CD14-positive monocyte (primary cell): Measurements from ENCODE around the gene SLC35E4. TPM values are rescaled to one million over a fixed set of nuclear protein-coding genes. Genes with fewer than 3 reads are reported as not detected.

Source experiments
- DNase-seq, 3 donors: peaks; one replicate each; pipeline ENCODE4 v3.0.0-alpha.2; 2011 to 2022
- H2AFZ ChIP-seq: 2 replicates; pipeline ENCODE4 v1.6.0; 2012; ENCODE audit warnings: mild to moderate bottlenecking, low read depth, low read length, inconsistent platforms; ENCODE audit not compliant: insufficient read depth, poor library complexity, severe bottlenecking
- H3K27ac ChIP-seq, 2 donors: 1 replicate in 1 of 2; 2 replicates in 1 of 2; pipeline ENCODE4 v1.5.1; 2012 to 2013; ENCODE audit warnings: low read length in 2 of 2, control low read depth in 1 of 2, inconsistent platforms in 1 of 2, low read depth in 1 of 2, mild to moderate bottlenecking in 1 of 2
- H3K27me3 ChIP-seq, 2 donors: one replicate each; pipeline versions ENCODE4 v1.6.0 to v1.6.1; 2011 to 2013; ENCODE audit warnings: low read length in 2 of 2; ENCODE audit not compliant: control insufficient read depth in 2 of 2, insufficient read depth in 2 of 2
- H3K36me3 ChIP-seq, 2 donors: replicated peaks in 1 of 2; 1 replicate in 1 of 2; 2 replicates in 1 of 2; pipeline versions ENCODE4 v1.5.1 to v1.6.1; 2012 to 2013; ENCODE audit warnings: low read length in 2 of 2, control low read depth in 1 of 2, inconsistent platforms in 1 of 2, mild to moderate bottlenecking in 1 of 2; ENCODE audit not compliant: insufficient read depth in 2 of 2, control insufficient read depth in 1 of 2
- H3K4me1 ChIP-seq, 2 donors: 1 replicate in 1 of 2; 2 replicates in 1 of 2; pipeline versions ENCODE4 v1.5.1 to v1.6.1; 2012 to 2013; ENCODE audit warnings: low read length in 2 of 2, control low read depth in 1 of 2, inconsistent platforms in 1 of 2, mild to moderate bottlenecking in 1 of 2, moderate library complexity in 1 of 2; ENCODE audit not compliant: insufficient read depth in 2 of 2, control insufficient read depth in 1 of 2
- H3K4me2 ChIP-seq: replicated peaks from 2 replicates; pipeline ENCODE3; 2012; ENCODE audit warnings: low read length, moderate library complexity, mild to moderate bottlenecking; ENCODE audit not compliant: poor library complexity, severe bottlenecking; ENCODE audit errors: extremely low read depth
- H3K4me3 ChIP-seq, 3 experiments: fragments of 200-600 bp in 1 of 3; sonication (generic) in 1 of 3; replicated peaks in 1 of 3; 1 replicate in 2 of 3; 2 replicates in 1 of 3; pipeline ENCODE4 v1.5.1; 2011 to 2013; ENCODE audit warnings: low read length in 3 of 3, mild to moderate bottlenecking in 3 of 3, control low read depth in 2 of 3, low read depth in 2 of 3, inconsistent platforms in 1 of 3, moderate library complexity in 1 of 3
- H3K79me2 ChIP-seq: 2 replicates; pipeline ENCODE4 v1.6.0; 2012; ENCODE audit warnings: mild to moderate bottlenecking, control low read depth, inconsistent platforms, low read length, moderate library complexity; ENCODE audit not compliant: insufficient read depth
- H3K9ac ChIP-seq: 2 replicates; pipeline ENCODE4 v1.6.0; 2017; ENCODE audit warnings: low read length, mild to moderate bottlenecking; ENCODE audit not compliant: insufficient read depth, poor library complexity, severe bottlenecking
- H3K9me3 ChIP-seq, 2 donors: replicated peaks in 1 of 2; 1 replicate in 1 of 2; 2 replicates in 1 of 2; pipeline versions ENCODE4 v1.5.1 to v1.6.1; 2012 to 2013; ENCODE audit warnings: low read length in 2 of 2, control low read depth in 1 of 2; ENCODE audit not compliant: control insufficient read depth in 1 of 2, insufficient read depth in 1 of 2
- H4K20me1 ChIP-seq: 2 replicates; pipeline ENCODE4 v1.6.0; 2012; ENCODE audit warnings: mild to moderate bottlenecking, low read length, control low read depth, moderate library complexity; ENCODE audit not compliant: insufficient read depth
- H3K27ac Mint-ChIP-seq, 7 donors: one replicate each; pipeline ENCODE4 v1.8.0; 2020; ENCODE audit warnings: mild to moderate bottlenecking in 7 of 7, mixed read lengths in 7 of 7, moderate library complexity in 6 of 7, inconsistent platforms in 2 of 7
- H3K27me3 Mint-ChIP-seq, 3 donors: one replicate each; pipeline ENCODE4 v1.8.0; 2021 to 2022; ENCODE audit warnings: low read depth in 3 of 3, mild to moderate bottlenecking in 3 of 3, mixed read lengths in 3 of 3, moderate library complexity in 3 of 3, inconsistent platforms in 1 of 3
- H3K36me3 Mint-ChIP-seq, 2 donors: one replicate each; pipeline ENCODE4 v1.8.0; 2020; ENCODE audit warnings: mixed read lengths in 2 of 2, inconsistent platforms in 1 of 2, mild to moderate bottlenecking in 1 of 2
- H3K4me1 Mint-ChIP-seq: one replicate; pipeline ENCODE4 v1.8.0; 2020; ENCODE audit warnings: mild to moderate bottlenecking, mixed read lengths
- H3K4me3 Mint-ChIP-seq, 2 donors: one replicate each; pipeline ENCODE4 v1.8.0; 2020; ENCODE audit warnings: mild to moderate bottlenecking in 2 of 2, mixed read lengths in 2 of 2, moderate library complexity in 1 of 2
- H3K9me3 Mint-ChIP-seq, 7 donors: one replicate each; pipeline ENCODE4 v1.8.0; 2020 to 2022; ENCODE audit warnings: mixed read lengths in 7 of 7, mild to moderate bottlenecking in 6 of 7, moderate library complexity in 6 of 7, inconsistent platforms in 2 of 7
- CTCF ChIP-seq: fragments of 200-600 bp; IDR thresholded peaks from one replicate; pipeline ENCODE4 v1.8.0; 2022; ENCODE audit warnings: antibody characterized with exemption, mild to moderate bottlenecking
- WGBS: methylation state at CpG from one replicate; pipeline ENCODE4 v1.1.5; 2013; ENCODE audit warnings: missing lambda C conversion rate; ENCODE audit not compliant: insufficient coverage; 5-methylcytosine and 5-hydroxymethylcytosine counted together
- intact Hi-C, 2 donors: fragments of 100-400 bp; cut with micrococcal nuclease; formaldehyde crosslinking; loops; one replicate each; pipeline versions ENCODE4 v1.15.0 to v1.15.1; 2023
- polyA plus RNA-seq, 3 donors: library from polyadenylated mRNA; depleted of rRNA in 1 of 3; unstranded in 2 of 3; stranded (reverse) in 1 of 3; fragments of 300-500 nt in 2 of 3; fragments of >200 nt in 1 of 3; fragmentation: Illumina TruSeq in 2 of 3; gene quantifications; 1 replicate in 2 of 3; 2 replicates in 1 of 3; pipeline ENCODE4 v1.2.3, GENCODE V29; 2012 to 2021

The SLC35E4 gene
- polyA plus RNA-seq, 3 donors, result 1.4 to 2.4 (median 1.6) TPM

- Mint-ChIP-seq H3K4me3 (no peak overlapping the region), H3K27ac (no peak overlapping the region), H3K9me3 (peaks cover 0 to 5% (median 3%) of the 10 kb centered on the region in 7 donors), H3K36me3 (peaks cover 52 to 71% of the 10 kb centered on the region in 2 donors), H3K4me1 (peaks cover 12% of the 10 kb centered on the region), H3K27me3 (no peaks in the 10 kb centered on the region)
- TF ChIP-seq CTCF, result no peak
- no peaks in the 10 kb centered on the region for H3K27me3 ChIP-seq
- H2AFZ ChIP-seq, result no peak overlapping the region
- DNase-seq, result no peak
- WGBS, result 93% methylated on average over 4 of the region's 4 CpGs
- no peak overlapping the region for H3K9ac ChIP-seq
- peaks cover 9 to 14% of the 10 kb centered on the region in 2 donors for H3K4me1 ChIP-seq
- intact Hi-C loops, result no loop called here
- no peaks in the 10 kb centered on the region for H3K9me3 ChIP-seq
- no peak overlapping the region for H3K4me3 ChIP-seq
- no peak overlapping the region for H3K4me2 ChIP-seq
- no peak overlapping the region for H3K27ac ChIP-seq
- peaks cover 34 to 63% of the 10 kb centered on the region in 2 donors for H3K36me3 ChIP-seq
- H4K20me1 ChIP-seq, result peaks cover 12% of the 10 kb centered on the region
- no peaks in the 10 kb centered on the region for H3K79me2 ChIP-seq
Measured at GRCh38 chr22:30662040-30662439, 26.5 kb downstream of the SLC35E4 start.

- no peak overlapping the region for H3K9ac ChIP-seq
- no peak overlapping the region for H2AFZ ChIP-seq
- WGBS, result 100% methylated on average over 5 of the region's 13 CpGs
- Mint-ChIP-seq H3K27ac (no peak overlapping the region), H3K27me3 (peaks cover 9 to 17% (median 13%) of the 10 kb centered on the region in 3 donors), H3K4me3 (no peak overlapping the region), H3K9me3 (peaks cover 0 to 1% (median 0%) of the 10 kb centered on the region in 7 donors), H3K4me1 (peaks cover 19% of the 10 kb centered on the region), H3K36me3 (peaks cover 47 to 54% of the 10 kb centered on the region in 2 donors)
- no peak for DNase-seq
- H3K4me2 ChIP-seq, result no peak overlapping the region
- no peak for TF ChIP-seq CTCF
- H4K20me1 ChIP-seq, result peaks cover 12% of the 10 kb centered on the region
- H3K4me3 ChIP-seq, result no peak overlapping the region
- peaks cover 34 to 59% of the 10 kb centered on the region in 2 donors for H3K36me3 ChIP-seq
- peaks cover 19 to 26% of the 10 kb centered on the region in 2 donors for H3K4me1 ChIP-seq
- peaks cover 4% of the 10 kb centered on the region for H3K79me2 ChIP-seq
- H3K27ac ChIP-seq, result no peak overlapping the region
- no peaks in the 10 kb centered on the region for H3K9me3 ChIP-seq
- intact Hi-C loops, result loop anchor here in 1 of 2 donors (5.0 kb wide), 1 partner anchor 72 kb away; the partner anchor contains the start of gene PES1
- peaks cover 6 to 11% of the 10 kb centered on the region in 2 donors for H3K27me3 ChIP-seq
Measured at GRCh38 chr22:30664798-30665197, 29.2 kb downstream of the SLC35E4 start.
